Nephron progenitor cell (in vitro differentiated cells): Measurements from ENCODE around the gene GAK.

Experiments
- DNase-seq: peaks from one replicate; pipeline ENCODE4 v3.0.0; 2021
- H3K27ac Mint-ChIP-seq: 2 replicates; pipeline ENCODE4 v1.8.0; 2021; ENCODE audit warnings: mild to moderate bottlenecking, moderate library complexity, mixed read lengths
- H3K27me3 Mint-ChIP-seq: 2 replicates; pipeline ENCODE4 v1.8.0; 2021; ENCODE audit warnings: mild to moderate bottlenecking, low read depth, mixed read lengths; ENCODE audit not compliant: poor library complexity
- H3K36me3 Mint-ChIP-seq: 2 replicates; pipeline ENCODE4 v1.8.0; 2021; ENCODE audit warnings: low read depth, mixed read lengths
- H3K4me1 Mint-ChIP-seq: 2 replicates; pipeline ENCODE4 v1.8.0; 2021; ENCODE audit warnings: mixed read lengths
- H3K4me3 Mint-ChIP-seq: 2 replicates; pipeline ENCODE4 v1.8.0; 2021; ENCODE audit warnings: mild to moderate bottlenecking, moderate library complexity, mixed read lengths
- H3K9me3 Mint-ChIP-seq: 2 replicates; pipeline ENCODE4 v1.8.0; 2021; ENCODE audit warnings: mild to moderate bottlenecking, moderate library complexity, mixed read lengths
- CTCF ChIP-seq: fragments of 200-600 bp; sonication (generic); IDR thresholded peaks from 2 replicates; pipeline ENCODE4 v1.5.0; 2021; ENCODE audit warnings: antibody characterized with exemption

The GAK gene

DNA sequence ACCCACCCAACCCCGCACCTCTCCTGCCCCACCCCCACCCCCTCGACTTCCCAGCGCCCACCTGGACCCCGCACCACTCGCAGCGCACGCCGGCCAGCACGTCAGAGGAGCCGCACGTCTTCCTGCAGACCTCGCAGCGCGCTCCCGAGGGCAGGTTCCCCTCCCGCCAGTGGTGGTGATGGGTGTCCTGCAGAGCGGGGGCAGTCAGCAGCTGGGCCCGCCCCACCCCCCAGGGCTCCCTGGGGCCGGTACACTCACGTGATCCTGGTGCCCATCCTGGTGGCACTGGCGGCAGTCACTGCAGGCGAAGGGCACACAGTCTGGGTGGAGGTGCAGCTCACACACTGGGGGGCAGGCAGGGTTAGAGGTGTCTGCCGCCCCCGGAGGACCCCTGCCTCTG is 36.1 kb upstream of the GAK start:
- Mint-ChIP-seq H3K27ac (no peak overlapping the region), H3K27me3 (peaks cover 56% of the 10 kb centered on the region), H3K4me3 (no peak overlapping the region), H3K36me3 (no peaks in the 10 kb centered on the region), H3K9me3 (no peaks in the 10 kb centered on the region), H3K4me1 (peaks cover 5% of the 10 kb centered on the region)
- no peak for TF ChIP-seq CTCF
- no peak for DNase-seq

DNA sequence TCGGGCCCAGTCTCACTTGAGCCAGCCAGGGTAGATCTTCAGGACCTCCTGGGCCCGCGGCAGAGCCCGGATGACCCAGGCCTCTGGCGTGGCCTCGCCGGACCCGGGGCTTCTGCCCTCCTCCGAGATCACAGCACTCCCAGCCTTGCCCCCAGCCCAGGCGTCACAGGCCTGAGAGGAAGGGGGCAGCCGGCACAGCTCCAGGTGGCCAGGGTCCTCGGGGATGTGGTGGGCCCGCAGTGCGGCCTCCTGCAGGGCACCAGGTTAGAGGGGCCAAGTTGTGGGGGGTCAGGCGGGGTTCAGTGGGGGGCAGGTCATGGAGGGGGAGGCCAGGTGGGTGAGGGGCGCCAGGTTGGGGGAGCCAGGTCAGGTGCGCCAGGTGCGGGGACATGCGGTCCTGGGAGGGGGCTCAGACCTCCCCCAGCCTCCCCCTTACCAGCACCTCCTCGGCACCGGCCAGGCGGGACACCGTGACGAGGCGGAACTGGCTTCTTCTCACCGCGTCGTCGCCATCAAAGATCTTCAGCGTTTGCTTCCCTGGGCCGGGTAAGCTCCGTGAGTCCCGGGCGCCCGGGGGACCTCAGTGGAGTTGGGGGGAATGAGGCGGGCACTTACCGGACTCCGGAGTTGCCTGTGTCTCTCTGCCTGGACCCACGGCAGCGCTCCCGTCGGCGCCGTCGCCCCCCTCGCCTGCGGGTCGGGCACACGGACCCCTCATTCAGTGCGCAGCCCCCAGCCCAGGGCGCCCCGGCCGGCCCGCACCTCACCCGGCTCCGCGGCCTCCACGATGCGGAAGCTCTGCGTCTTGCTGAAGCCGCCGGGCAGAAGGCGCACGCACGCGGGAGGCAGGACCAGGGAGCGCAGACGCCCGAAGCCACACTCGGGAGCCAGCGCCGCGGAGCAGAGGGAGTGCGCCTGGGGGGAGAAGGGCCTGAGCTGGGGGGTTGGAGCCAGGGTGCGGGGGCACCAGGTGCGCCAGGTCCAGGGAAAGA is 35.3 kb upstream of the GAK start:
- DNase-seq: peak; percentile 51
- Mint-ChIP-seq H3K4me3 (no peak overlapping the region), H3K27ac (no peak overlapping the region), H3K27me3 (peaks cover 54% of the 10 kb centered on the region), H3K36me3 (no peaks in the 10 kb centered on the region), H3K9me3 (no peaks in the 10 kb centered on the region), H3K4me1 (peaks cover 5% of the 10 kb centered on the region)
- no peak for TF ChIP-seq CTCF

DNA sequence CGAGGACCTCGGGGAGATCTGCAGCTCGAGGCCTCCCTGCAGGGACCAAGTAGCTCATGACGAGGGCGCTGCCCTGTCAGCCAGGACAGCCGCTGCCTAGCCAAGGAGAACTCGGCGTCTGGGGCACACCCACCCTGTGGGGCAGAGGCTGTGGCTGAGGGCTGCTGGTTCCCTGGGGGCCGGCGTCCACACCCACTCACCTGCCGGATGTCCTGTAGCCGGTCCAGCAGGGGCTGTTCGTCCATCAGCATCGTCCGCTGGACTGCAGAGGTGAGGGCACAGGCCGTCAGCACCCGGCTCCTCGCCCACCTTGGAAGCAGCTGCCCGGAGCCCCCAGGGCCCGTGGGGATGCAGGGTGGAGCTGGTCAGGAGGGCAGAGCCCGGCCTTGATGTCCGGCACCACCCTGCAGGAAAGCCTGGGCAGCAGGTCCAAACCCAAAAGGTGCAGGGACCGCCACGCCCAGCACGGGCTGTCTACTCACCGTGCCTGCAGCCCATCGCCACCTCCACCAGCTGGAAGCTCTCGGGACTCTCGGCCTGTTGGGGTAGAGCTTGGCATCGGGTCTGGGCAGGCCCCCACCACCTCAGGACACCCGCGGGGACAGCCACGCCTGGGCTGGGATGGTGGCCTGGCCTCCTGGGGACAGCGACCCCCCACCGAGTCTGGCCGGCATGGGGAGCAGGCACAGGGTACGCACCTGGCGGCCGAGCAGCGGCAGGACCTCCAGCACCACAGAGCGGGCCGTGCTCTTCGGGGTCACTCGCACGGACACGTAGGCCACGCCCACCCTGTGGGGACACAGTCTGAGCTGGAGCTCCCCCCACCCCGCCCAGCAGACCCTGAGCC is 34.4 kb upstream of the GAK start:
- TF ChIP-seq CTCF: no peak
- Mint-ChIP-seq H3K27ac (no peak overlapping the region), H3K27me3 (peaks cover 49% of the 10 kb centered on the region), H3K4me3 (no peak overlapping the region), H3K4me1 (peaks cover 5% of the 10 kb centered on the region), H3K9me3 (no peaks in the 10 kb centered on the region), H3K36me3 (no peaks in the 10 kb centered on the region)
- no peak for DNase-seq

GRCh38 chr4:965766-966134 is 33.6 kb upstream of the GAK start:
- H3K27ac Mint-ChIP-seq: no peak overlapping the region
- peaks cover 42% of the 10 kb centered on the region for H3K27me3 Mint-ChIP-seq
- peaks cover 4% of the 10 kb centered on the region for H3K4me1 Mint-ChIP-seq
- H3K9me3 Mint-ChIP-seq: no peaks in the 10 kb centered on the region
- no peak overlapping the region for H3K4me3 Mint-ChIP-seq
- TF ChIP-seq CTCF: no peak
- no peaks in the 10 kb centered on the region for H3K36me3 Mint-ChIP-seq
- DNase-seq: no peak

GRCh38 chr4:965048-965765 is 33.1 kb upstream of the GAK start:
- peaks cover 36% of the 10 kb centered on the region for H3K27me3 Mint-ChIP-seq
- H3K9me3 Mint-ChIP-seq: no peaks in the 10 kb centered on the region
- no peak for DNase-seq
- no peaks in the 10 kb centered on the region for H3K4me1 Mint-ChIP-seq
- H3K36me3 Mint-ChIP-seq: no peaks in the 10 kb centered on the region
- no peak overlapping the region for H3K4me3 Mint-ChIP-seq
- no peak overlapping the region for H3K27ac Mint-ChIP-seq
- TF ChIP-seq CTCF: no peak
